Ramos (cell line): ENCODE data around the gene GPRC5A.

ENCODE experiments used
- in situ Hi-C: fragments of 300-500 bp; cut with MboI; formaldehyde crosslinking; loops from one replicate; pipeline ENCODE4 v1.14.3; 2022; ENCODE audit warnings: low sequenced_read_pairs; ENCODE audit not compliant: unreplicated experiment

Gene GPRC5A

DNA sequence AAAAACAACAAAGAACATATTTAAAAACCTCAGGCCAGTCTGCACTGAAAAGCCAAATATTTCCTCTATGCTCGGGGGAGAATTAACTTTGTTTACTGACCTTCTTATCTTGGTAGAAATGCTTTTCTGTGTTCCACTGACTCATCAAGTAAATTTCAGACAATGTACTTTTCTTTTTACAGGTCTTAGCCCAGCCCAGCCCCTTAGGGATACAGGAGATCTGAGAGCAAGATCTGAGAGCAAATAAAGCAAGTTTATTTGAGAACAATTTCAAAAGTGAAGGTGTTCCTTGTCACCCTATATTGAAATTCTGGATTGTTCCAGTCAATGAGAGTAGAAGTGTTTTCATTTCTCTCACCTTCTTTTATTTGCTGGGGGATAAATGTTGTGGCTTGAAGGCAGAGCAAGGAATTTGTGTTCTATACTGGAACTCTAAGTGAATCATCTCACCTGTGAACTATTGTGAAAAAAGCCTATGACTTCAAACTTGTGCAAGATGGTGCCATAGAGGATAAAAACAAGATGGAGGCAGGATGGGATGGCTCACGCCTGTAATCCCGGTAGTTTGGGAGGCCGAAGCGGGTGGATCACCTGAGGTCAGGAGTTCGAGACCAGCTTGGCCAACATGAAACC lies 7.9 kb upstream of the GPRC5A start:
- in situ Hi-C loops = no loop called here

DNA sequence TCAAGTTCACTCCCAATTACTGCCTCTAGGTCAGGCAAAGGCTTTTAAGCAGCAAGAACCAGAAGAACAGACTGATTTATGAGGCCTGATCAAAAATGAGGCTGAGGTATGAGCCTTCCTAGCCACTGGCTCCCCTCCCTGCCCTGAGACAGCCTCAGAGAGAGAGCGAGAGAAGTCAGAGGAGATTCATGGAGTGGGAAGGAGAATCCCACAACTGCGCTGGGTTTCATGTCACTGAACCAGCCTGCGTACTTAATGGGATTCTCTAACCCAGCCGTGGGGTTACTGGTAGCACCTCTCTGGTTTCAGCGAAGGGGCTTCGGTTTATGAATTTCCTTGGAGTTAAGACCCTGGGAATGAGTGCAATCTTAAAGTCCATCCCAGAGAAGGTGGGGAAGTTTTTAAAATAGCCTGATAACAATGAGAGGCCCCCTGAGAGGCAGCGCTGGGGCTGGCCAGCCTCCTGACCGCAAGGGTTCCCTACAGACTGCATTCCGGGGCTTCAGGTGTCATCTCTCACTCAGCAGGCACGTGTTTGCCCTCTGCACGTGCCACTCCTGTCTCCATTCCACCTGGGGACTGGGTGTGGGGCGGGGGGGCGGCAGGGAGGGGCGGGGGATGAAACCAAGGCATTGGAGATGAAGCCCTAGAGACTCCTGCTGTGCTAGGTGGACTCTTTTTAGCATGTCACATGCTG lies 6.1 kb upstream of the GPRC5A start:
- in situ Hi-C loops = no loop called here

DNA sequence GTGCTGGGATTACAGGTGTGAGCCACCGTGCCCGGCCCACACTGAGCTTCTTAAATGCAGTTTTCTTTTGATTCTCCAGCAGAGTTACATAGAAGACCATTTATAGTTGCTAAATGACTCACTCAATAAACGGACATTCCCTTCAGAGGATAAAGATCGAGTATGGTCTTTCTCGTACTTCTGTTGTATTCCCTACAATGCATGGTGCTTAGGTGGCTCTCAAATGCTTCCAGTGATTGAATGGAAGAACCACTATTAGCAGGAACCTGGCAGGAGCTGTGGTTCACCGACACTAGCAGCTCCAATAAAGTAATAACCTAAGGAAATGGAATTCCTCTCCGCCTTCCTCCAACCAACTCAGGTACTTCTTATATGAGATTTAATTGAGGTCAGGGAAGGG lies 3.9 kb upstream of the GPRC5A start:
- in situ Hi-C loops = no loop called here

DNA sequence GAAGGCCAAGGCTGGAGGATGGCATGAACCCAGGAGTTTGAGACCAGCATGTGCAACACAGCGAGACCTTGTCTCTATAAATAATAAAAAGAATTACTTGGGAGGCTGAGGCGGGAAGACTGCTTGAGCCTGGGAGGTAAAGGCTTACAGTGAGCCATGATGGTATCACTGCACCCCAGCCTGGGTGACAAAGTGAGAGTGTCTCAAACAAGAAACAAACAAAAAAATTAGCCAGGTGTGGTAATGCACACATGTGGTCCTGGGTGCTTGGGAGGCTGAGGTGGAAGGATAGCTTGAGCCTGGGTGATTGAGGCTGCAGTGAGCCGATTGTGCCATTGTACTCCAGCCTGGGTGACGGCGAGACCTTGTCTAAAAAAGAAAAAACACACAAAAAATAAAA lies 1.7 kb upstream of the GPRC5A start:
- in situ Hi-C loops = no loop called here

DNA sequence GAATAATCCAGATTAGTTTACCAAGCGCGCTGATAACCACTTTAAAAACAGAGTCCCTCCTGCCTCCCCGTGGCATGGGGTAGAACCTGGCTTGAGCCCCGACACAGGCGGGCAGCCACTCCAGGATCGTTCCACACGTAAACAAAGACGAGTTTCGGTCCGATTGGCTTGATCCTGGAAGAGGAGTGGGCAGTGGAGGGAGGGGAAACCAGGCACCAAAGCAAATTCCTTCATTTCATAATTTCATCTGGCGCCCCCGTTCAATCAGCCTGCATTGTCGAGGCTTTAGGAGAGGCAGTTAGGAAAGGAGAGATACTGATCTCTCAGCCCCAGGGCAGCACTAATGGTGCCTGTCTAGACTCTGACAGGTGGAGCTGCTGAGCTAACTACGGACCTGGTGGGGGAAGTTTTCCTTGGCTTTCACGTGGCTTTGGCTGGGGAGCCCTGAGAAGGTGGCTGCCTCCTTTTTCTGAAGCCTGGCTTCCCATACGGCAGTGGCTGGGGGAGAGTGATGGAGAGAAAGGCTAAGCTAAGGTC lies 751 bp upstream of the GPRC5A start:
- in situ Hi-C loops = no loop called here

DNA sequence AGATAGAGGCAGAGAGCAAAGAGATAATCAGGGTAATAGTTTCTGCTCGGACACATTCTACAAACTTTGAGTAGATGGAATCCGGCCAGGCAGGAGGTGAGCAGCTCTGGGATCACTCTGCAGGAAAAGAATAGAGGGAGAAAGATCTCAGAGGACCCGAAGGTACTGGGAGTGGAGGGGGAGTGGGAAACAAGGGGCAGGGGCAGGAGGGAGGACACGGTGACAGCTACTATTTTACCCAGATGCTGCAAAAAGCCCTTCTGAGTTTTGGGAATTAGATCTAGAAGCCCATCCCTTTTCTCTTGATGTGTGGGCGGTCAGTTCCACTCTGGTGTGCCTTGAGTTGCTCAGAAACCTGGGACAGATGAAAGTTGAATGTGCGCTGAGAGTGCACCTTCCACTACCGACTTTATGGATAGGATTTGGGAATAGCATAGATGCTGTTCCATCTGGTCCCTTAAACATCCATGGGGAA lies 556 bp downstream of the GPRC5A start:
- in situ Hi-C loops = no loop called here

DNA sequence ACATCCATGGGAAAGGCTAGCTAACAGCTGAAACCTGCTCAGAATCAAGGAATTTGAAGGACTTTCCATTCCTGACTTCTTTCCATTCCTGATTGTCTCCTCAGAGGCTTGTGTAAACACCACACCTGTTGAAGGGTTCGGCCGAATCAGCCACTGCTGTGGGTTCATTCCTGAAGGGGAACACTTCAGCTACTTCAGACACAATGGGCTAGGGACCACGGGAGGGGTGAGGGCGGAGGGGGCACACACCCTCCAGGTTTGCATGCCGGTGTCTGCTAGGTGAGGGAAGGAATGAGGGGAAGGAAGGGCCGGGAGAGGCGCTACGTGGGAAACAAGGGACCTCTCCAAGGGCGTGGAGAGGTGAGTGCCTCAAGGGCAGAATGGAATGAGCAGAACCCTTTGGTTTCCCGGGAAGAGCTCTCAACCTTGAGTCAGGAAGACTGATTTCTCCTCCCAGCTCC lies 1.3 kb downstream of the GPRC5A start:
- in situ Hi-C loops = no loop called here

DNA sequence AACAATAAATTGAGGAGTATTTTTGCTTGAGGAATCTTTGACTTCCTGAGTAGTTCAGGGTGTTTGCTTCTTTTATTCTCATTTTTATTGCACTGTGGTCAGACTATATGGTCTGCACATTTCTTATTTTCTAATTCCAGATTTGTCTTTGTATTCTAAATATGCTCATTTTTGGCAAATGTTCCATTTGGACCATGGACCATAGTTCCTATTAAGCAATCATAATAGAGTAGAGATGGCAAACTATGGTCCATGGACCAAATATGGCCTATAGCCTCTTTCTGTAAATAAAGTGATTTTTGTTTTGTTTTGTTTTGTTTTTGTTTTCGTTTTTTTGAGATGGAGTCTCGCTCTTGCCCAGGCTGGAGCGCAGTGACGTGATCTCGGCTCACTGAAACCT lies 2.1 kb downstream of the GPRC5A start:
- in situ Hi-C loops = no loop called here

DNA sequence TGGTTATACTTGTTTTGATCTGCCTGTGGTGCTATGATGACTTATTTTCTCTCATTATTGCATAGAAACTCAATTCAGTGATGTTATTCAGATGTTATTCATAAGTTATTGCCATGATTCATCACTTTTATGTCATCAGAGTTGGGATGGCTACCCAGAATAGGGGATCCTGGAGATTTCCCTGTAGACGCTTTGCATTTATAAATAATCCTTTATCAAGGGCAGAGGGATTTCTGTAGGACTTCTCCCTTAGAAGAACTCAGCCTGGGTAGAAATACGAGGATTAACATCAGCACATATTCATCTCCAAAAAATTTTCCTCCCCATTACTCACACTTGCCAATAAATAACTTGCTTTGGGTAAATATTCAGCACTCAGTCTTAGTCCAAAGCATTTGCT lies 4.9 kb downstream of the GPRC5A start:
- in situ Hi-C loops = no loop called here

DNA sequence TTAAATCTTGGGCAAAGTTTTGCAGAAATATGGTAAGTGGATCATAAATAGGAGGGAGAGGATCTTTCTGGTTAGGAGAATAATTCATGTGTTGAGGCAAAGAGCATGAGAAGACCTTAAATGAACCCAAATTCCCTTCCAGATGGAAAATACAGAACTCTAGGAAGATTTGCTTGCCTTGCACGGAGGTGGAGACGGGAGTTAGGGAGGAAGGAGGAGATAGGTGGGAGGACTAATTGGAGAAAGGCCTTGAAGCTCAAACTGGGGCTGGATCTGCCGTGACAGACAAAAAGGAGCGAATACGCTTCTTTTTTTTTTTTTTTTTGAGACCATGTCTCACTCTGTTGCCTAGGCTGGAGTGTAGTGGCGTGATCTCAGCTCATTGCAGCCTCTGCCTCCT lies 5.9 kb downstream of the GPRC5A start:
- in situ Hi-C loops = no loop called here

DNA sequence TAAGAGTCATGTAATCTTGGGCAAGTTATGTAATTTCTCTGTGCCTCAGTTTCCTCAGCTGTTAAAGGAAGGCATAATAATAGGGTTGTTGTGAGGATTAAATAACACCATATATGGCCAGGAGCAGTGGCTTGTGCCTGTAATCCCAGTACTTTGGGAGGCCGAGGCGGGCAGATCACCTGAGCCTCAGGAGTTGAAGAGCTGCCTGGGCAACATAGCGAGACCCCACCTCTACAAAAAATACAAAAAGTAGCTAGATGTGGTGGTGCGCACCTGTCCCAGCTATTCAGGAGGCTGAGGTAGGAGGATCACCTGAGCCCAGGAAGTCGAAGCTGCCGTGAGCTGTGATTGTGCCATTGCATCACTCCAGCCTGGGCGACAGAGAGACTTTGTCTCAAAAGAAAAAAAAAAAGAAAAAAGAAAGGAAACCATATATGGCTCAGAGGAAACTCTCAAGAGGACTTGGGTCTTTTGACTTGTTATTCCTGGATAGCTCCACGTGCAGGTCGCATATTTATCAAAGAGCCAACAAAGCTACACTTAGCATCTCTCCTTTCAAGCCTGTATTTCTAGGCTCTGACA lies 6.9 kb downstream of the GPRC5A start:
- in situ Hi-C loops = no loop called here

DNA sequence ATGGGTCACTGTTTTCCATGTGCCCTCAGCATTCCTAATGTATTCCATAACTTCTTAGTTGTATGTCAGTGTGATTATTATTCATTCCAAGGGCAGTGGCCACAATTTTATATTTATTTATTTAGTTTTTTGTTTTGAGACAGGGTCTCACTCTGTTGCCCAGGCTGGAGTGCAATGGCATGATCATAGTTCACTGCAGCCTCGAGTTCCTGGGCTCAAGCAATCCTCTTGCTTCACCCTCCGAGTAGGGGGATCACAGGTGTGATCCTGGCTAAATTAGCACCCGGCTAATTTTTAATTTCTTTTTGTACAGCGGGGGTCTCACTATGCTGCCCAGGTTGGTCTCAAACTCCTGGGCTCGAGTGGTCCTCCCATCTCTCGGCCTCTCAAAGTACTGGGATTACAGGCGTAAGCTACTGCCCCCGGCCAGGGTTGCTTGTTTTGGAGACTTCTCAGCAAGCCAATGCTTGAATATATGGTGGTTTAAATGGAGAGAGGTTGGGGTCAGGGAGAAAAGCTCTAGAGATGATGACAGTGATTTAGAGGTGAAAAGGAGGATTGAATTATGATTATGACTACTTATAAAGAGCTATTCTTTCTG lies 7.6 kb downstream of the GPRC5A start:
- in situ Hi-C loops = no loop called here

DNA sequence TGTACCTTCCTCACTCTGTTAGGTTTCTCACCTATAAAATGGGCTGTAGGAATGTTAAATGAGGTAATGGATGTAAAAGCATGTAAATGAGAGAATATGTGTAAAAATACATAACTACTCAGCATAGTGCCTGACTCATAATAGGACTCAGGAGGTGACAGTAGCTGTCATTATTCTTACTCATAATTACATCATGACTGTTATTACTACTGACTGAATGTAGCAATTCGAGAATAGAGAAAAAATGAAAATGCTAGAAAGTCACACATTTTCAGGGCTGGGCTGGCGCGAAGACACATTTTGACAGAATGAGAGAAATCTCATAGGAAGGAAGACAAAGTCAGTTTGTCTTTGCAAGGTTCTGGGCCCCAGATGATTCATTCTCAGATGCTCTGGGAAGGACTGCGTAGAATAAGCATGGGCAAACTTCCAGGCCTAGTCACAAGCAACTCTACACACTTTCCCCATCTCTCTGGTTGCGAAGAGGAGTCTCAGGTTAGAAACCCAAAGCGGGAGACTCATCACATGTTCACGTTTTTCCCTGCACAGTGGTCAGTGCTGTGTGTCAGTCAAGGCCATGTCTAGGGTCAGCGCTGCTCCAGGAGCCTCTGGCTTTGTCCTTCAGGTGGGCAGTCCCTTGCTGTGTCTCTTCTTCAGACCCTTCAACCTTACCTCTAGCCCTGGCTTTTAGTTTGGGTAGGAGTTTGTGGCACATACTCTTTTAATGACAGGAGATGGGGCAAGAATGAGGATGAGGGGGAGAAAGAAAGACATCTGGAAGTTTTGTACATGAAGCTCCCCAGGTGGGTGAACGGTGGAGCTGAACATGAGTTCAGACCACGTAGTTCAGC lies 8.4 kb downstream of the GPRC5A start:
- in situ Hi-C loops = no loop called here

DNA sequence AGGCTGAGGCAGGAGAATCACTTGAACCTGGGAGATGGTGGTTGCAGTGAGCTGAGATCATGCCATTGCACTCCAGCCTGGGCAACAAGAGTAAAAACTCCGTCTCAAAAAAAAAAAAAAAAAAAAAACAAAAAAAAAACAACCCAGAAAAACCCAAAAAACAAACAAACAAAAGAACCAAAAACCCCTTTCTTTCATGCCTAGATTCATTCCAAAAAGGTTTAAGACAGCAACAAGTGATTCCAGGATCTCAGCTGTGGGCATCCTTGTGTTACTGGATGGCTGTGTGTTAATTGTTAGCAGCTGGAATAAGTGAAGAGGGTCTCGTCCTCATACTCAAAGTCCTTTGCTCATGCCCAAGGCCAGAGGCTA lies 9.4 kb downstream of the GPRC5A start:
- in situ Hi-C loops = no loop called here

DNA sequence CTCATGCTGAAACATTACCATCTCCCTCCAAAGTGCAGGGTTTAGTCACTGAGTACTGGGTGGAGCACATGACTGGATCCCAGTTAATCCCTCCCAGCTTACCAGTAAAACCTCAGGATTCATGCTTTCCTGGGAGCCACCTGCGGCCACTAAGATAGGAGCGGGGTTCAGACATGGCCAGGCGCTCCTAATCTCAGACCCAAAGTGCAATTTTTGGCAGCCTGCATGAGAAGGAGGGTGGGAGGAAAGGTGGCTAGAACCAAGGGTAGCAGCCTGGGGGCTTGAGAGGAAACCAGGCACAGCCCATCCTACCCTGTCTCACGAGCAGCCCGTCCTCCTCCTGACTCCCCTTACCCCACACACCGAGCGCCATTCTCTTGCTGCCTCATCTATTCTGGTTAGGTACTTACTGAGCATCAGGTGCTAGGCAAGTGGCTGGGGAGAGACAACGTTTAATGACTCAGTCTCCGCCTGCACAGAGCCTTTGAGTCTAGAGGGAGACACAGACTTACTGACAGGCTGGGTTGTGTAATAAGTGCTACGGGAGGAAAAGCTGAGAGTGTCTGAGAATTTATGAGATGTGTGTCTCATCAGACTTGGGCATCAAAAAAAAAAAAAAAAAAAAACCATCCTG lies 9.9 kb downstream of the GPRC5A start:
- in situ Hi-C loops = no loop called here

DNA sequence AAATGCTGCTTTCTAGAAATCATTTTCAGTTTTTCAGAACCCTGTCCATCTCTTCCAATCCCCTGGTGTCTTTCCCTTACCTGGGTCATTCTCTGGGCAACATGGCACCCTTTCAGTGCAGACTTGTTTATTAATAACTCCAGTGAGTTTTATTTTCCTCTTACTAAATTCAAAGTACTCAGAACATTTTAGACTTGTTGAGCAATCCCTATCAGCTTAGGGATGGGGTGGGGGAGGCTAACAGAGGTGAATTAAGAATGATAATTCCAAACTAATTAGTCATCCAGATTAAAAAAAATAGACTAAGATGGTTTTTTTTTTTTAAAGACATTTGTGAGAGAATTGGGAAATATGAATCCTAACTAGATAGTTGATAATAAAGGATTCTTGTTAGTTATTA lies 10.7 kb downstream of the GPRC5A start:
- in situ Hi-C loops = no loop called here

DNA sequence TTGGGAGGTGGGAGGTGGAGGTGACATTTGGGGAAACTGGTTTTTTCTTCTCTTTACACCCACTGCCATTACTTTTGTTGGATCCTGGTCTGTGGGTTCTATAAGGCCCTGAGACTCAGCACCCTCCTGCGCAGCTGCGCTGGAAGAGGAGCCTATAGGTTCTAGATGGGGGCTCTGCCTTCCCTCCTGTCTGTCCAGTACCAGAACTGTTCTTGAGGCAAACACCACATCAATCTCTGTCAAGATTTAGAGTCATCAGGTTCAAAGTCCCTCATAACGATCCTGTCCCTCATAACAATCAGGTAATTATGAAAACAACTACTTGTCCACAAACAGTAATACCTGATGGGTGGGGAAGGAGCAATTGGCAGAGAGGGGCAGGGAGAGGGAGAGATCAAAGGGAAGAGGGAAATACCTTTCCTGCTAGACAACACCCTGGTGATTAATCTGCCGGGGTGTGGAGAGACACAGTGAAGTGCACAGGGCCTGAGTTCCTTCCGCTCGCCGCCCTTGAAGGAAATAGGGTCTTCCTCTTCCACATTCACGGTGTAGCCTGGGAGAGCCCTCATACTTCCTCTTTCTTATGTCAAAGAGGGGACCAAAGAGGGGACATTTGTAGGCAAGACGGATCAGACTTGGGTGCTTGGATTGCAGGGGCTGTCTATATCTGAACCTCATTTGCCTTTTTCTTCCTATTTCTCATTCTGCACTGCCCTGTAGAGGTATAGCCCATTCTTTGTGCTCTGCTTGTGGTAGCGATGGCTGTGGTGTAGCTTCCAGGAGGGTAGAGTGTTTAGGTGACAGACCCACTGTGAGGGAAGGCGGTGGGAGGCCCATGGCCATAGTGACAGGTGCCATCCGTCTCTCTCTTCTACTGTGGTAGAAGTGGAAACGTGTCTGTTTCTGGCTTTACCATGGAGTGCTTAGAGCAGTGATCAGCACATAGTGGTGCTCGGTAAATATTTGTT lies 12.6 kb downstream of the GPRC5A start:
- in situ Hi-C loops = no loop called here

DNA sequence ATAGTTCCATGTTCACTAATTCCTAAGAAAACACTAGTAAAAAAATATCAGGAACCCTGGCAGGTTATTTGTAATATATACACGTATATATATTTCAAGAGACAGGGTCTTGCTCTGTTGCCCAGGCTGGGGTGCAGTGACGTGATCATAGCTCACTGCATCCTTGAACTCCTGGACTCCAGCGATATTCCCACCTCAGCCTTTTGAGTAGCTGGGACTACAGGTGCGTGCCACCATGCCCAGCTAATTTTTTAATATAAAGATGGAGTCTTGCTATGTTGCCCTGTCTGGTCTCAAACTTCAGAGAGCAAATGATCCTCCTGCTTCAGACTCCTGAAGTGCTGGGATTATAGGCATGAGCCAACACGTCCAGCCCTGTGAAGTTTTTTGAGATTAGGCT lies 16.2 kb downstream of the GPRC5A start:
- in situ Hi-C loops = loop anchor here (5.0 kb wide), 1 partner anchor 305 kb away; no protein-coding TSS in a partner anchor
